ENCODE measurements around the gene BCOR. TPM values are rescaled to one million over a fixed set of nuclear protein-coding genes. Genes with fewer than 3 reads are reported as not detected.

BCOR gene
- total RNA-seq, 4 donors from 2014 or later = 20.9 to 36.0 (median 32.5) TPM

GRCh38 chrX:40082447-40083119, 15.2 kb downstream of the BCOR start:
- H3K27me3 ChIP-seq = no peaks in the 10 kb centered on the region
- no peaks in the 10 kb centered on the region for H3K36me3 ChIP-seq
- no peaks in the 10 kb centered on the region for H3K9me3 ChIP-seq
- TF ChIP-seq CTCF (IDR thresholded peaks at IDR 0.05) (no peak), EP300 (IDR thresholded peaks at IDR 0.05) (no peak), POLR2AphosphoS5 (IDR thresholded peaks at IDR 0.05) (no peak), POLR2A (IDR thresholded peaks at IDR 0.05) (no peak)
- H3K27ac ChIP-seq = no peak overlapping the region
- 55% methylated on average over 12 of the region's 15 CpGs for WGBS
- H3K4me3 ChIP-seq = peak overlapping the region; percentile 51
- DNase-seq (ENCODE audit: low spot score in 2 of 2) = no peak
- peaks cover 56% of the 10 kb centered on the region for H3K4me1 ChIP-seq

GRCh38 chrX:40081679-40082068, 16.1 kb downstream of the BCOR start:
- H3K9me3 ChIP-seq = no peaks in the 10 kb centered on the region
- DNase-seq (ENCODE audit: low spot score in 2 of 2) = no peak
- H3K27ac ChIP-seq = no peak overlapping the region
- no peak overlapping the region for H3K4me3 ChIP-seq
- H3K27me3 ChIP-seq = no peaks in the 10 kb centered on the region
- no peaks in the 10 kb centered on the region for H3K36me3 ChIP-seq
- TF ChIP-seq EP300 (IDR thresholded peaks at IDR 0.05) = no peak
- no peak for TF ChIP-seq POLR2A (IDR thresholded peaks at IDR 0.05)
- no peak for TF ChIP-seq CTCF (IDR thresholded peaks at IDR 0.05)
- TF ChIP-seq POLR2AphosphoS5 (IDR thresholded peaks at IDR 0.05) = no peak
- 41% methylated on average over 4 of the region's 4 CpGs for WGBS
- H3K4me1 ChIP-seq = peaks cover 56% of the 10 kb centered on the region

DNA sequence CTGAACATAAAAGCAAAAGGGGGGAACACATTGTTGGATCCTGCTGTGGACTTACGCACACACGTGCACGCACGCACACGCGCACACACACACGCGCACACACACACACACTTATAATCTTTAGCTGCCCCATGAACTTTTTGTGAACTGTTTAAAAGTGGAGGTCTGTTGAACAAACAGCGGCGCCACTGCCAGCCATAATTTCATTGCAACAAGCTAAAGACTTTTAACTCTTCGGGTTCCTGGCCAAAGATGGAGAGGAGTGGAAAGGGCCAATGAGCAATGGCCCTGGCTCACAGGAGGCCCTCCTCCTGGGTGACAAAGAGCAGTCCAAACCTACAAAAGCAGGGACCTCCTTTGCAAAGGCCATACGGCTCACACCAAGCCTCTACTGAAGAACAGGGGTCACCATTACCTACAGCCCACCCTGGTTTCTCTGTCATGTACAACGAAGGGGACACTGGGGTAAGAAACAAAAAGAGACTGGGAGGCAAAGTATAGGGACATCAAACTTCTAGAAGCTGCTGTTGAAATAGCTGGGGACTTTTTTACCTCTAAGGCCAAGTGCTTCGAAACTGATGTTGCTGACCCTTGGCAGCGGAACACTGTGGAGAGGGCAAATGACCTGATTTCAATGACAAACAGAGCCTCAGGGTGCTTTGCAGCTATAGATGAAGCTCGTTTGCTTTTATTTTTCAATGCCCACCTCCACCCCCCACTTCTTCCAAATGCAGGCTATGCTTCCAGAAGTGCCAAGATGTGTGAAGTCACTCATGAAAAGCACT, 16.7 kb downstream of the BCOR start:
- Histone ChIP-seq H3K4me1 (peaks cover 53% of the 10 kb centered on the region), H3K27ac (no peak overlapping the region), H3K36me3 (peaks cover 2% of the 10 kb centered on the region), H3K27me3 (no peaks in the 10 kb centered on the region), H3K4me3 (no peak overlapping the region), H3K9me3 (no peaks in the 10 kb centered on the region)
- no peak for TF ChIP-seq POLR2AphosphoS5 (IDR thresholded peaks at IDR 0.05)
- no peak for TF ChIP-seq EP300 (IDR thresholded peaks at IDR 0.05)
- no peak for DNase-seq (ENCODE audit: low spot score in 2 of 2)
- WGBS = 54% methylated on average over 16 of the region's 16 CpGs

DNA sequence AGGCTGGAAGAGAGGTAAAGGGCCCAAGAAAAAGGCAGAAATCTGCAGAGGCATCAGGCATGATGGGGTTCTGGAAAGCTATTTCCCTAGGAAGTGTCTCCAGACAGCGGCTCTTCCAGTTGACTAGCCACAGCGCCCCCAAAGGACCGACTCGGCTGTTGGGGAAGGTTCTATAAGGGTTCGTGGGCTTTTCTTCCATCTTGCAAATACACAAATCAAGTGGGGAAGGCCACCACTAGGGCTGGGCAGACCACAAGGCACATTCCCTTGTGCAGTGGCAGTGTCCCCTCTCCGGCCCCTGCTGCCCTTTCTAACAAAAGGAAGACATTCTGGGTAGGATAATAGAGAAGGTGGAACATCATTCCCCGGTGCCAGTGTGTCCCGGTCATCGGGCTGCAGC, 18.2 kb downstream of the BCOR start:
- 89% methylated on average over 3 of the region's 9 CpGs for WGBS
- Histone ChIP-seq H3K36me3 (peaks cover 12% of the 10 kb centered on the region), H3K9me3 (no peaks in the 10 kb centered on the region), H3K4me3 (no peak overlapping the region), H3K4me1 (peaks cover 38% of the 10 kb centered on the region), H3K27me3 (no peaks in the 10 kb centered on the region), H3K27ac (no peak overlapping the region)
- no peak for DNase-seq (ENCODE audit: low spot score in 2 of 2)
- TF ChIP-seq POLR2A (IDR thresholded peaks at IDR 0.05) (no peak), POLR2AphosphoS5 (IDR thresholded peaks at IDR 0.05) (no peak), EP300 (IDR thresholded peaks at IDR 0.05) (no peak), CTCF (IDR thresholded peaks at IDR 0.05) (no peak)

GRCh38 chrX:40078489-40079227, 19.1 kb downstream of the BCOR start:
- H3K4me1 ChIP-seq = peaks cover 28% of the 10 kb centered on the region
- 50% methylated on average over 20 of the region's 24 CpGs for WGBS
- TF ChIP-seq EP300 (IDR thresholded peaks at IDR 0.05) = no peak
- no peak for TF ChIP-seq CTCF (IDR thresholded peaks at IDR 0.05)
- TF ChIP-seq POLR2A (IDR thresholded peaks at IDR 0.05) = no peak
- TF ChIP-seq POLR2AphosphoS5 (IDR thresholded peaks at IDR 0.05) = no peak

More at GRCh38 chrX:40078489-40079227, 19.1 kb downstream of the BCOR start:
- H3K27me3 ChIP-seq = no peaks in the 10 kb centered on the region
- no peak overlapping the region for H3K27ac ChIP-seq
- H3K4me3 ChIP-seq = no peak overlapping the region
- peaks cover 21% of the 10 kb centered on the region for H3K36me3 ChIP-seq
- H3K9me3 ChIP-seq = no peaks in the 10 kb centered on the region
- no peak for DNase-seq (ENCODE audit: low spot score in 2 of 2)

All from suprapubic skin (tissue), 4 donors.